ENCODE data around the gene GOPC.

GRCh38 chr6:117637770-117638169 lies 35.5 kb upstream of the GOPC start:
- TF ChIP-seq CTCF (IDR thresholded peaks at IDR 0.05) (no peak), POLR2A (IDR thresholded peaks at IDR 0.05) (no peak)
